SH-SY5Y (cell line): ENCODE results near the gene FUT7.

Experiments
- GATA2 ChIP-seq: IDR thresholded peaks from 2 replicates; pipeline ENCODE4 v1.6.1; 2011; ENCODE audit warnings: mild to moderate bottlenecking, low read depth, low read length
- GATA3 ChIP-seq: IDR thresholded peaks from 2 replicates; pipeline ENCODE4 v1.6.1; 2011; ENCODE audit warnings: low read depth, mild to moderate bottlenecking, low read length, moderate library complexity

GRCh38 chr9:137015540-137015930 lies 16.4 kb downstream of the FUT7 start:
- TF ChIP-seq GATA3 (no peak), GATA2 (no peak)
